ENCODE data around the gene KRT4.

Gene KRT4

GRCh38 chr12:52794479-52795331, 19.2 kb downstream of the KRT4 start:
- DNase-seq (ENCODE audit: low spot score): no peak
- TF ChIP-seq, protein P1, sequence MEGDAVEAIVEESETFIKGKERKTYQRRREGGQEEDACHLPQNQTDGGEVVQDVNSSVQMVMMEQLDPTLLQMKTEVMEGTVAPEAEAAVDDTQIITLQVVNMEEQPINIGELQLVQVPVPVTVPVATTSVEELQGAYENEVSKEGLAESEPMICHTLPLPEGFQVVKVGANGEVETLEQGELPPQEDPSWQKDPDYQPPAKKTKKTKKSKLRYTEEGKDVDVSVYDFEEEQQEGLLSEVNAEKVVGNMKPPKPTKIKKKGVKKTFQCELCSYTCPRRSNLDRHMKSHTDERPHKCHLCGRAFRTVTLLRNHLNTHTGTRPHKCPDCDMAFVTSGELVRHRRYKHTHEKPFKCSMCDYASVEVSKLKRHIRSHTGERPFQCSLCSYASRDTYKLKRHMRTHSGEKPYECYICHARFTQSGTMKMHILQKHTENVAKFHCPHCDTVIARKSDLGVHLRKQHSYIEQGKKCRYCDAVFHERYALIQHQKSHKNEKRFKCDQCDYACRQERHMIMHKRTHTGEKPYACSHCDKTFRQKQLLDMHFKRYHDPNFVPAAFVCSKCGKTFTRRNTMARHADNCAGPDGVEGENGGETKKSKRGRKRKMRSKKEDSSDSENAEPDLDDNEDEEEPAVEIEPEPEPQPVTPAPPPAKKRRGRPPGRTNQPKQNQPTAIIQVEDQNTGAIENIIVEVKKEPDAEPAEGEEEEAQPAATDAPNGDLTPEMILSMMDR (IDR thresholded peaks at IDR 0.05; ENCODE audit: borderline replicate concordance, control extremely low read depth, extremely low read depth, insufficient read depth, missing control alignments): no peak
- in situ Hi-C loops (cut with MboI; ENCODE audit: low sequenced_read_pairs, unreplicated experiment): no loop called here

DNA sequence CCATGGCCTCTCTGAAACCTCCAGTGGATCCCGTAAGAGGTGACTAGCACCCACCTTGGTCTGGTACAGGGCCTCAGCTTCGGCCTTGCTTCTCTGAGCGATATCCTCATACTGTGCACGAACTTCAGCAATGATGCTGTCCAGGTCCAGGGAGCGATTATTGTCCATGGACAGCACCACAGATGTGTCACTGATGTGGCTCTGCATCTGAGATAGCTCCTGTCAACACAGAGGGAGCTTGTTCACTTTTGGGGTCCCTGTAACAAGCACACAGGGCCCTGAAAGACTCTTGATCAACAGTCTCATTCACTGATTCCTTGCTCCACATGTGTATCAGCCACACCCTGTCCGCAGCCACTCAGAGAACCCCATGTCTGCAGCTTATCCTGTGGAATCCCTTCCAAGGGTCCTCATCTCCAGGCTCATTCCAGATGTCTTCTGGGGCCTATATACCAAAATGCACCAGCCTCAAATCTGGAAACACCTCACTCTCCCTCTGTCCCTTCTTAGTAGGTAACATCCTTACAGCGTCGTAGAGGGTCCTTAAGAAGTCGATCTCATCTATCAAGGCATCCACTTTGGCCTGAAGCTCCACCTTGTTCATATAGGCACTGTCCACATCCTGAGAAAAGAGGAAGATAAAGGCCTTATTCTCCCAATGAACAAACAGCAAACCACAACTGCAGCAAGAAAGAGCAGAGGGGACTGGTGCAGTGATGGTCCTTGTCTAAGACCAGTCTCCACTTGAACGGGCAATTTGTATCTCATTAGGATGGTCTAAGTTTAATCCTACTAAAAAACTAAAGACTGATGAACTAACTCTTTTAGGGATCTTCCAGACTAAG, 21.5 kb downstream of the KRT4 start:
- TF ChIP-seq, protein P1 (IDR thresholded peaks at IDR 0.05; ENCODE audit: borderline replicate concordance, control extremely low read depth, extremely low read depth, insufficient read depth, missing control alignments): no peak
- in situ Hi-C loops (cut with MboI; ENCODE audit: low sequenced_read_pairs, unreplicated experiment): no loop called here
- no peak for DNase-seq (ENCODE audit: low spot score)

DNA sequence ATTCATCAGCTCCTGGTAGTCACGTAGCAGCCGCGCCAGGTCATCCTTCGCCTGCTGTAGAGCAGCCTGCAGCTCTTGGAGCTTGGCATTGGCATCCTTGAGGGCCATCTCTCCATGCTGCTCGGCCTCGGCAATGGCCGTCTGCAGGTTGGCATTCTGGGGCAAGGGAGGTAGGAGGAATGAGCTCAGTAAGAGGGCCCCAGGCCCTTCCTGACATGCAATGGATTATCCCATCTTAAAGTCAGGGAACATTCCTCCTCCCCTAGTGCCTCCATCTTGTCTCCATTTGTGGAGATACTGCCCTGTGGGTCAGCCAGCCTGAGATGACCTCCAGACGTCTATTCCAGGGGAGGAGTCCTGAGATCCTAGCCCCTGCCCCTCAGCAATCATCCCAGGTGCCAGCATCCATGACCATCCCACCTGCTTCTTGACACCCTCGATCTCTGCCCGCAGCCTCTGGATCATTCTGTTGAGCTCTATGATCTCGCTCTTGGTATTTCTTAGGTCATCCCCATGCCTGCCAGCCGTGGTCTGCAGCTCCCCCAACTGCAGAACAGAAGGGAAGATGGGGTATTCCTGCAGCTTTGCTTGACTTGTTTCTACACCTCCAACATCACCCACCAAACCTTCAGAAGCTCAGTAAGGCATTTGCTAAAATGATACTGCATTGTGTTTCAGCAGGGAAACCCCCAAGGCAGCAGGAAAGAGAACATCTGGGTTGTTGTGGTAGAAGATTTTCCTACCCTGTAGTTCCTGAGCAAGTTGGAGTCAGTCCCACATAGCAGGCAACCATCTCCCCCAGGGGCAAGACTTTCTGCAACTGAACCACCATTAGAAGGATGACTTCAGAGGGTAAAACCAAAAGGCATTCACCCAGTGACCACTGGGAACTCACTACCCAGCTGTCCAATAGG, 22.4 kb downstream of the KRT4 start:
- TF ChIP-seq, protein P1 (IDR thresholded peaks at IDR 0.05; ENCODE audit: borderline replicate concordance, control extremely low read depth, extremely low read depth, insufficient read depth, missing control alignments): no peak
- no peak for DNase-seq (ENCODE audit: low spot score)
- in situ Hi-C loops (cut with MboI; ENCODE audit: low sequenced_read_pairs, unreplicated experiment): no loop called here

DNA sequence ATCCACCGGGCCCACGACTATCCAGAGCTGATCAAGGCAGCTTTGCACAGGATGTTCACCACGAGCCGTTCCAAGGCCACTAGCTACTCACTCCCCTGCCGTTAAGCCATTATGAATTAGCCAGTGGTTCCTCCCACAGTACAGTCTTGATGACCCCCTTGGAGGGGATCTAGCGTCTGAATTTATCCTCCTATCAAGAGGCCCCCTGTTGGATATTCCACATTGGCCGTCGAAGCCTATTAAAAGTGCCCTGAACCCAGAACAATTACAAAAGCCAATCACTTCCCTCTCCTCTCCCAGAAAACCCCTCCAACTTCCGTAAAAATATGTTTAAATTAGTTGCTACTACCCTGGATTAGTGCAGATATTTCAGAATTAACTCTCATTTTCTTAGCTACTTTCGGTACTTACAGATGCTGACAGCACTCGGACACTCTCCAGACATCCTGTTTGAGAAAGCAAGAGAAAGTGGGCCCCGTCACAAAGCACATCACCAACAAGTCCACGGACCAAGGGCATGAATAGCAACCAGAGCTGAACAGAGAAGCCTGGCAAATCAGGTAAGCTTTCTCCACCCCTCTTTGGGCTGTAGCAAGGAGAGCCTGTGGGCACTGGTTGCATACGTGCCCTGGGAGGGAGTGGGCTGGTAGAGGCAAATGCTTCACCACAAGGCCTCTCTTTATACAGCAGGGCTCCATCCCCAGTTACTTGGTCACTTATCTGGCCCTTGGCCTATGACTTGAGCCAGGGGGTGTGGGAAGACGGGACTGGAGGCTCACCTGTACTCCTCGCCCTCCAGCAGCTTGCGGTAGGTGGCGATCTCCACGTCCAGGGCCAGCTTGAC, 23.3 kb downstream of the KRT4 start:
- in situ Hi-C loops (cut with MboI; ENCODE audit: low sequenced_read_pairs, unreplicated experiment): no loop called here
- TF ChIP-seq, protein P1 (IDR thresholded peaks at IDR 0.05; ENCODE audit: borderline replicate concordance, control extremely low read depth, extremely low read depth, insufficient read depth, missing control alignments): no peak
- DNase-seq (ENCODE audit: low spot score): no peak

- in situ Hi-C loops (cut with MboI; ENCODE audit: low sequenced_read_pairs, unreplicated experiment): no loop called here
- TF ChIP-seq, protein P1 (IDR thresholded peaks at IDR 0.05; ENCODE audit: borderline replicate concordance, control extremely low read depth, extremely low read depth, insufficient read depth, missing control alignments): no peak
- no peak for DNase-seq (ENCODE audit: low spot score)
These were observed 24.1 kb downstream of the KRT4 start for GRCh38 chr12:52789637-52790426.

Data from GM13976 (cell line).